Measurements from ENCODE around the gene PBX3.
"Not testable (repeated sequence)": the region's sequence is repeated elsewhere in the genome, so short reads cannot be mapped to it uniquely, and the experiment has no call there.

The PBX3 gene

GRCh38 chr9:125811002-125811401, 63.8 kb downstream of the PBX3 start:
- no peaks in the 10 kb centered on the region for H3K27me3 ChIP-seq (ENCODE audit: control insufficient read depth, insufficient read depth, low read length)
- H3K36me3 ChIP-seq (ENCODE audit: insufficient read depth, low read length), result no peaks in the 10 kb centered on the region
- no peaks in the 10 kb centered on the region for H3K9me3 ChIP-seq (replicated peaks; ENCODE audit: low read length)
- H3K9ac ChIP-seq (ENCODE audit: low read depth, low read length), result no peak overlapping the region
- peaks cover 32% of the 10 kb centered on the region for H3K4me1 ChIP-seq (ENCODE audit: control insufficient read depth, insufficient read depth, low read length)
- H3K4me3 ChIP-seq (ENCODE audit: low read length), result no peak overlapping the region
- no peak overlapping the region for H3K4me2 ChIP-seq (ENCODE audit: low read length)

DNA sequence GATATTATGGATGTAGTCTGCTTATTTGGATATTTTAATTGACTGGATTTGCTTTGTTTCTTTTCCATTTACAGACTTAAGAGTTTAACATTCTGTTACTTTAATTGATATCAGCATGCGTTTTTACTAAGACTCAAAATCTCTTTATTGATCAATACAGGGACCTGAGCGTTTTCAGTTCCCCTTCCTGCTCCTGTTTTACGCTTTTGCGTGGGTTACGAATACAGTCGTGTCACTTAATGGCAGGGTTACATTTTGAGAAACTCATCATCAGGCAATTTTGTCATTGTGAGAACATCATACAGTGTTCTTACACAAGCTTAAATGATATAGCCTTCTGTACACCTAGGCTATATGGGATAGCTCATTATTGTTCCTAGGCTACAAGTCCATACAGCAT, 65.2 kb downstream of the PBX3 start:
- Histone ChIP-seq H3K27me3 (ENCODE audit: control insufficient read depth, insufficient read depth, low read length) (no peaks in the 10 kb centered on the region), H3K9ac (ENCODE audit: low read depth, low read length) (no peak overlapping the region), H3K36me3 (ENCODE audit: insufficient read depth, low read length) (no peaks in the 10 kb centered on the region), H3K4me3 (ENCODE audit: low read length) (no peak overlapping the region), H3K4me2 (ENCODE audit: low read length) (no peak overlapping the region), H3K9me3 (replicated peaks; ENCODE audit: low read length) (no peaks in the 10 kb centered on the region), H3K4me1 (ENCODE audit: control insufficient read depth, insufficient read depth, low read length) (peaks cover 23% of the 10 kb centered on the region)

DNA sequence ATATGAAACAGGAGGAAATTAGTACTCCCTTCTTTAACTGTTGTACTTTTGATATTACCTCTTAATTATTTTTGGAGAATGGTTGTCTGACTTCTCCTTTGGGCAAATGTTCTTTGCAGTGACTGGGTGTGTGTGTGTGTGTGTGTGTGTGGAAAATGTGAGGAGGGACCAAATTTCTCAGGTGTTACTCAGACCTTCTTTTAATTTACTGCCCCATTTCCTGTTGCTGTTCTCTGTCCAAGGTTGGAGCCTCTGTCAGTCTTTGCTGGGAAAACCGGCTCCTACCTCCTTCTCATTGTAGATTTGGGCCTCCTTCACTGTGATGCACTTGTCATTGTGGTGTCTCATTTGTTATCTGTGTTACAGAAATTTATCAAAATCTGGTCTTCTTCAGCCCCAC, 68.4 kb downstream of the PBX3 start:
- no peak overlapping the region for H3K4me2 ChIP-seq (ENCODE audit: low read length)
- peaks cover 10% of the 10 kb centered on the region for H3K4me1 ChIP-seq (ENCODE audit: control insufficient read depth, insufficient read depth, low read length)
- H3K36me3 ChIP-seq (ENCODE audit: insufficient read depth, low read length), result no peaks in the 10 kb centered on the region
- no peaks in the 10 kb centered on the region for H3K27me3 ChIP-seq (ENCODE audit: control insufficient read depth, insufficient read depth, low read length)
- H3K4me3 ChIP-seq (ENCODE audit: low read length), result no peak overlapping the region
- no peak overlapping the region for H3K9ac ChIP-seq (ENCODE audit: low read depth, low read length)
- H3K9me3 ChIP-seq (replicated peaks; ENCODE audit: low read length), result no peaks in the 10 kb centered on the region

GRCh38 chr9:125816321-125816720, 69.1 kb downstream of the PBX3 start:
- H3K36me3 ChIP-seq (ENCODE audit: insufficient read depth, low read length), result no peaks in the 10 kb centered on the region
- H3K9ac ChIP-seq (ENCODE audit: low read depth, low read length), result no peak overlapping the region
- H3K4me1 ChIP-seq (ENCODE audit: control insufficient read depth, insufficient read depth, low read length), result peaks cover 8% of the 10 kb centered on the region
- no peaks in the 10 kb centered on the region for H3K9me3 ChIP-seq (replicated peaks; ENCODE audit: low read length)
- no peaks in the 10 kb centered on the region for H3K27me3 ChIP-seq (ENCODE audit: control insufficient read depth, insufficient read depth, low read length)
- no peak overlapping the region for H3K4me2 ChIP-seq (ENCODE audit: low read length)
- H3K4me3 ChIP-seq (ENCODE audit: low read length), result no peak overlapping the region

DNA sequence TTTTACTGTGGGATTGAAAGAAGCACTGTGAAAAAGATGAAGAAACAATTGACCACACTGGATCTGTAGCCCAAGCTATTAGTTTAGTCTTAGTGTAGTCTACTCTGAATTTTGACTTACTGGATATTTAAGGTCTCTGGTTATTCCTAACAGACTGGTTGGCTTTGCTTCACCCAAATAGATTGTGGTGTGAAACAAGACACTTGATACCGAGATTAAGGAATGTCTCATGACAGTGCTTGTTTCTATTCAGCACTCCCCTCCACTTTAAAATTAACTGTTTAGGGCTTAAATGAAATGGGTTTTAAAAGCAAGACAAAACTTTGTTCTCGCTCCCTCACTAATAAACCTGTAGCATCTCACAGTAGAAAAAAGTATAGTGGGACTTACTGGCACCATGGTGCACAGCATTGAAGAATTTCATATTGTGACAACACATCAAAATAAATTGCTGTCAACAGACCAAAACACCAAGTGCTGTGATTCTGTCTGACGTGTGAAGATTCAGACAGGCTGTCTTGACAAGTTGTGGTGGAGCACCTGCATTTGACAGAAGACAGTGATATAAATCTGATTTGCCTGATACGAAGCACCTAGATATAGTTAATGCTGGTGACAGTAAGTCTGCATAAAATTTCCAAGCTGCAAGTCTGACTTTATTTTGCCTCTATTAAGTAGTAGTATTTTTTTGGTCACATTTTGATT, 73.1 kb downstream of the PBX3 start:
- H3K9me3 ChIP-seq (replicated peaks; ENCODE audit: low read length), result no peaks in the 10 kb centered on the region
- H3K36me3 ChIP-seq (ENCODE audit: insufficient read depth, low read length), result no peaks in the 10 kb centered on the region
- peaks cover 5% of the 10 kb centered on the region for H3K4me1 ChIP-seq (ENCODE audit: control insufficient read depth, insufficient read depth, low read length)
- H3K9ac ChIP-seq (ENCODE audit: low read depth, low read length), result no peak overlapping the region
- no peak overlapping the region for H3K4me3 ChIP-seq (ENCODE audit: low read length)
- no peak overlapping the region for H3K4me2 ChIP-seq (ENCODE audit: low read length)
- H3K27me3 ChIP-seq (ENCODE audit: control insufficient read depth, insufficient read depth, low read length), result no peaks in the 10 kb centered on the region

- no peaks in the 10 kb centered on the region for H3K36me3 ChIP-seq (ENCODE audit: insufficient read depth, low read length)
- no peak overlapping the region for H3K4me2 ChIP-seq (ENCODE audit: low read length)
- no peak overlapping the region for H3K9ac ChIP-seq (ENCODE audit: low read depth, low read length)
- no peak overlapping the region for H3K4me3 ChIP-seq (ENCODE audit: low read length)
- H3K9me3 ChIP-seq (replicated peaks; ENCODE audit: low read length), result no peaks in the 10 kb centered on the region
- no peaks in the 10 kb centered on the region for H3K27me3 ChIP-seq (ENCODE audit: control insufficient read depth, insufficient read depth, low read length)
- no peaks in the 10 kb centered on the region for H3K4me1 ChIP-seq (ENCODE audit: control insufficient read depth, insufficient read depth, low read length)
These were observed 73.9 kb downstream of the PBX3 start for GRCh38 chr9:125821078-125821477.

GRCh38 chr9:125822160-125822559, 75.0 kb downstream of the PBX3 start:
- no peak overlapping the region for H3K4me3 ChIP-seq (ENCODE audit: low read length)
- H3K9ac ChIP-seq (ENCODE audit: low read depth, low read length), result no peak overlapping the region

GRCh38 chr9:125822902-125823301, 75.7 kb downstream of the PBX3 start:
- no peak overlapping the region for H3K4me2 ChIP-seq (ENCODE audit: low read length)
- H3K27me3 ChIP-seq (ENCODE audit: control insufficient read depth, insufficient read depth, low read length), result no peaks in the 10 kb centered on the region
- H3K9ac ChIP-seq (ENCODE audit: low read depth, low read length), result no peak overlapping the region
- H3K36me3 ChIP-seq (ENCODE audit: insufficient read depth, low read length), result no peaks in the 10 kb centered on the region
- no peaks in the 10 kb centered on the region for H3K9me3 ChIP-seq (replicated peaks; ENCODE audit: low read length)
- no peaks in the 10 kb centered on the region for H3K4me1 ChIP-seq (ENCODE audit: control insufficient read depth, insufficient read depth, low read length)
- no peak overlapping the region for H3K4me3 ChIP-seq (ENCODE audit: low read length)

More at GRCh38 chr9:125822160-125822559, 75.0 kb downstream of the PBX3 start:
- Histone ChIP-seq H3K4me2 (ENCODE audit: low read length) (no peak overlapping the region), H3K9me3 (replicated peaks; ENCODE audit: low read length) (no peaks in the 10 kb centered on the region), H3K27me3 (ENCODE audit: control insufficient read depth, insufficient read depth, low read length) (no peaks in the 10 kb centered on the region), H3K36me3 (ENCODE audit: insufficient read depth, low read length) (no peaks in the 10 kb centered on the region), H3K4me1 (ENCODE audit: control insufficient read depth, insufficient read depth, low read length) (no peaks in the 10 kb centered on the region)

DNA sequence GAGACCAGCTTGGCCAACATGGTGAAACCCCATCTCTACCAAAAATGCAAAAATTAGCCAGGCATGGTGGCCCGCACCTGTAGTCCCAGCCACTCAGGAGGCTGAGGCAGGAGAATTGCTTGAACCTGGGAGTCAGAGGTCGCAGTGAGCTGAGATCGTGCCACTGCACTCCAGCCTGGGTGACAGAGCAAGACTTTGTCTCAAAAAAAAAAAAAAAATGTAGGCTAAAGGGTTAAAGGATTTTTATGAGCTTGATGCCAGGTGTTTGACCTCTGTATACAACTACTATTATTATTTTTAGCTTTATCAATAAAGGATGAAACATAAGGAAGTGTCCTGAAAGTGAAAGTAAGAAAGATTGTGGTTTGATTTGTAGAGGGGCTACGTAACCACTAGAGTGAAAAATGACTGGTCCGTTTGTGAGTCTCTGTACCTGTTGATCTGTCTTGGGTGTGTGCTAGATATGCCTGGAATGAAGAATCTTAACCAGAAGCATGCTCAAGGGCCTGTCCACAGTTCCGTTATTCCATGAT, 76.8 kb downstream of the PBX3 start:
- H3K4me1 ChIP-seq (ENCODE audit: control insufficient read depth, insufficient read depth, low read length); H3K36me3 ChIP-seq (ENCODE audit: insufficient read depth, low read length); H3K4me2 ChIP-seq (ENCODE audit: low read length); H3K27me3 ChIP-seq (ENCODE audit: control insufficient read depth, insufficient read depth, low read length); H3K9ac ChIP-seq (ENCODE audit: low read depth, low read length); H3K9me3 ChIP-seq (replicated peaks; ENCODE audit: low read length); H3K4me3 ChIP-seq (ENCODE audit: low read length): not testable (repeated sequence)

GRCh38 chr9:125825762-125826161, 78.6 kb downstream of the PBX3 start:
- no peak overlapping the region for H3K4me3 ChIP-seq (ENCODE audit: low read length)
- no peaks in the 10 kb centered on the region for H3K9me3 ChIP-seq (replicated peaks; ENCODE audit: low read length)
- H3K36me3 ChIP-seq (ENCODE audit: insufficient read depth, low read length), result no peaks in the 10 kb centered on the region
- no peaks in the 10 kb centered on the region for H3K27me3 ChIP-seq (ENCODE audit: control insufficient read depth, insufficient read depth, low read length)
- H3K9ac ChIP-seq (ENCODE audit: low read depth, low read length), result no peak overlapping the region
- no peaks in the 10 kb centered on the region for H3K4me1 ChIP-seq (ENCODE audit: control insufficient read depth, insufficient read depth, low read length)
- no peak overlapping the region for H3K4me2 ChIP-seq (ENCODE audit: low read length)

GRCh38 chr9:125826850-125827249, 79.7 kb downstream of the PBX3 start:
- Histone ChIP-seq H3K4me3 (ENCODE audit: low read length) (no peak overlapping the region), H3K4me1 (ENCODE audit: control insufficient read depth, insufficient read depth, low read length) (no peaks in the 10 kb centered on the region), H3K27me3 (ENCODE audit: control insufficient read depth, insufficient read depth, low read length) (no peaks in the 10 kb centered on the region), H3K9ac (ENCODE audit: low read depth, low read length) (no peak overlapping the region), H3K4me2 (ENCODE audit: low read length) (no peak overlapping the region), H3K36me3 (ENCODE audit: insufficient read depth, low read length) (no peaks in the 10 kb centered on the region), H3K9me3 (replicated peaks; ENCODE audit: low read length) (no peaks in the 10 kb centered on the region)

- Histone ChIP-seq H3K4me1 (ENCODE audit: control insufficient read depth, insufficient read depth, low read length) (no peaks in the 10 kb centered on the region), H3K36me3 (ENCODE audit: insufficient read depth, low read length) (no peaks in the 10 kb centered on the region), H3K27me3 (ENCODE audit: control insufficient read depth, insufficient read depth, low read length) (no peaks in the 10 kb centered on the region), H3K9me3 (replicated peaks; ENCODE audit: low read length) (no peaks in the 10 kb centered on the region), H3K4me2 (ENCODE audit: low read length) (peak overlapping the region; percentile 75), H3K9ac (ENCODE audit: low read depth, low read length) (no peak overlapping the region), H3K4me3 (ENCODE audit: low read length) (peak overlapping the region; percentile 63)
These were observed 82.6 kb downstream of the PBX3 start for GRCh38 chr9:125829743-125830142.
